Calu3 (cell line): Measurements from ENCODE around the gene SLC39A2. TPM values are rescaled to one million over a fixed set of nuclear protein-coding genes. Genes with fewer than 3 reads are reported as not detected.

ENCODE experiments used
- BruUV-seq: library from RNA; stranded (reverse); fragments of 400-500 nt; replicated peaks from 2 replicates; lab custom pipeline; 2021; lab: Mats Ljungman, UMichigan
- CTCF ChIA-PET: fragments of 300-600 bp; sonication (Branson Sonifier 250); formaldehyde crosslinking; loops from one replicate; lab custom pipeline; 2022; ENCODE audit warnings: antibody characterized with exemption; lab: Charles Lee
- DNase-seq: peaks from one replicate; pipeline ENCODE4 v3.0.0; 2022
- H3K27ac Mint-ChIP-seq: one replicate; pipeline ENCODE4 v1.8.0; 2022; ENCODE audit warnings: mixed read lengths; ENCODE audit not compliant: unreplicated experiment
- H3K27me3 Mint-ChIP-seq: one replicate; pipeline ENCODE4 v1.8.0; 2022; ENCODE audit warnings: mixed read lengths; ENCODE audit not compliant: unreplicated experiment
- H3K36me3 Mint-ChIP-seq: one replicate; pipeline ENCODE4 v1.8.0; 2022; ENCODE audit warnings: mild to moderate bottlenecking, moderate library complexity, mixed read lengths; ENCODE audit not compliant: insufficient read depth, unreplicated experiment
- H3K4me1 Mint-ChIP-seq: one replicate; pipeline ENCODE4 v1.8.0; 2022; ENCODE audit warnings: mild to moderate bottlenecking, low read depth, mixed read lengths; ENCODE audit not compliant: unreplicated experiment
- H3K4me3 Mint-ChIP-seq: one replicate; pipeline ENCODE4 v1.8.0; 2022; ENCODE audit warnings: mild to moderate bottlenecking, low read depth, moderate library complexity, mixed read lengths; ENCODE audit not compliant: unreplicated experiment
- H3K9me3 Mint-ChIP-seq: one replicate; pipeline ENCODE4 v1.8.0; 2022; ENCODE audit warnings: low read depth, mixed read lengths; ENCODE audit not compliant: unreplicated experiment
- CTCF ChIP-seq: fragments of 200-600 bp; IDR thresholded peaks from one replicate; pipeline ENCODE4 v1.8.0; 2022; ENCODE audit warnings: antibody characterized with exemption; ENCODE audit not compliant: unreplicated experiment
- intact Hi-C: fragments of 100-400 bp; cut with micrococcal nuclease; formaldehyde crosslinking; loops from one replicate; pipeline ENCODE4 v1.10.0; 2022; ENCODE audit not compliant: unreplicated experiment
- total RNA-seq: library from RNA; stranded (reverse); gene quantifications from 2 replicates; pipeline ENCODE4 v1.2.3, GENCODE V29; 2022

Gene SLC39A2
- total RNA-seq, 1 experiment from 2014 or later = not detected

DNA sequence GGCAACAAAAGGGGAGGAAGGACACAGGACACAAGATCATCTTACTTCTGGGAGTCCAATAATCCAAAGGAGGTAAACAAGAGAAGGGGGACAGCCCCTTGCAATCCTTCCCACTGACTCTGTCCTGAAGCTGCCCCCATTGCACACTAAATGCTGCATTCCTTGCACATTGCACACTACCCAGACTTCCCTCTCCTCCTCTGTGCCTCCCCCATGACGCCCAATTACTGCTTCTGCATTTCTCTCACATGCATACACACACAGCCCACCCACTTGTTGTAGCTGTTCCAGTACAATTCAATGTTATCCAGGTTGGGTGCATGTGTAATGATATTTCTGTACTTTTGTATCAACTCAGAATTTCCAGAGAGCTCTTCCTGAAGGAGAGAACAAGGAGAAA, 20.3 kb downstream of the SLC39A2 start:
- H3K4me1 Mint-ChIP-seq = peaks cover 8% of the 10 kb centered on the region
- CTCF ChIA-PET = no interaction called here
- no peak for DNase-seq
- H3K36me3 Mint-ChIP-seq = peaks cover 3% of the 10 kb centered on the region
- H3K4me3 Mint-ChIP-seq = no peak overlapping the region
- intact Hi-C loops = no loop called here
- no peak overlapping the region for H3K27ac Mint-ChIP-seq
- peaks cover 30% of the 10 kb centered on the region for H3K27me3 Mint-ChIP-seq
- BruUV-seq = no TSS peak
- H3K9me3 Mint-ChIP-seq = no peaks in the 10 kb centered on the region
- TF ChIP-seq CTCF = no peak

DNA sequence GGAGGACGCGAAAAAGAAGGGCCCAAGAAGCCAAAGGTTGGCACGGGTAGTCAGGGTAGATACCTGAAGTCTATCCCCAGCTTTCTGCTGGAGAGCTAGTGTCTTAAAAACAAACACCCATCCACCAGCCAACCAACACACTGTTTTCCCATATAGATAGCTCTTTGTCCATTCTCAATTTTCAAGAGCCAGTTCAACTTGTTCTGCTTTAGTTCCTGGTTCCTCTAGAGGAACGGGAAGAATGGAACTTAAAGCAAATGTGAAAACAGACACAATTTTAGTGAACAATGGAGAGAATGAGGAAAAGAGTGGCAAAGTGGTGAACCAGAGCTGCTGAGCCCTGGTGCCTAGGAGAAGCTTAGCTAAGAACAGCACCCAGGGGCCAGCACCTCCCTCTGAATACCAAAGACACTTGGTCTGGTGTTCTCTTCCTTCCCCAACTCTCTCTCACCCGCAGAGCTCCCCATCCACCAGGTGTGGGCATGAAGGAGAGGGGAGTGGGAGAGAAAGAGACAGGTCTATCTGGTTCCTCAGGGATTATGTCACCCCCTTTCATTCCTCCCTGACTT, 22.0 kb downstream of the SLC39A2 start:
- intact Hi-C loops = no loop called here
- no peak for TF ChIP-seq CTCF
- CTCF ChIA-PET = interaction anchor here (0.7 to 0.8 kb wide), 3 partner anchors 19 to 84 kb away, joined by 3 to 4 read pairs (median 3); no protein-coding TSS in a partner anchor
- BruUV-seq = no TSS peak
- H3K36me3 Mint-ChIP-seq = peaks cover 8% of the 10 kb centered on the region
- no peak overlapping the region for H3K4me3 Mint-ChIP-seq
- H3K27ac Mint-ChIP-seq = no peak overlapping the region
- H3K27me3 Mint-ChIP-seq = peaks cover 28% of the 10 kb centered on the region
- DNase-seq = no peak
- H3K4me1 Mint-ChIP-seq = peaks cover 8% of the 10 kb centered on the region
- H3K9me3 Mint-ChIP-seq = no peaks in the 10 kb centered on the region

- Mint-ChIP-seq H3K4me3 (no peak overlapping the region), H3K27me3 (peaks cover 28% of the 10 kb centered on the region), H3K36me3 (peaks cover 8% of the 10 kb centered on the region), H3K9me3 (no peaks in the 10 kb centered on the region), H3K27ac (no peak overlapping the region), H3K4me1 (peaks cover 8% of the 10 kb centered on the region)
- CTCF ChIA-PET = no interaction called here
- intact Hi-C loops = no loop called here
- TF ChIP-seq CTCF = no peak
- DNase-seq = no peak
- no TSS peak for BruUV-seq
Measured at GRCh38 chr14:21022686-21023085, 23.6 kb downstream of the SLC39A2 start.

- no peak overlapping the region for H3K27ac Mint-ChIP-seq
- intact Hi-C loops = no loop called here
- peaks cover 8% of the 10 kb centered on the region for H3K36me3 Mint-ChIP-seq
- peaks cover 28% of the 10 kb centered on the region for H3K27me3 Mint-ChIP-seq
- no peak overlapping the region for H3K4me3 Mint-ChIP-seq
- CTCF ChIA-PET = interaction anchor here (0.5 to 1.2 kb wide), 3 partner anchors 17 to 341 kb away, joined by 3 to 5 read pairs (median 4); no protein-coding TSS in a partner anchor
- no TSS peak for BruUV-seq
- H3K4me1 Mint-ChIP-seq = peaks cover 8% of the 10 kb centered on the region
- H3K9me3 Mint-ChIP-seq = no peaks in the 10 kb centered on the region
- no peak for DNase-seq
- no peak for TF ChIP-seq CTCF
Measured at GRCh38 chr14:21023174-21023573, 24.1 kb downstream of the SLC39A2 start.
